ENCODE measurements around the gene GALNT14.

DNA sequence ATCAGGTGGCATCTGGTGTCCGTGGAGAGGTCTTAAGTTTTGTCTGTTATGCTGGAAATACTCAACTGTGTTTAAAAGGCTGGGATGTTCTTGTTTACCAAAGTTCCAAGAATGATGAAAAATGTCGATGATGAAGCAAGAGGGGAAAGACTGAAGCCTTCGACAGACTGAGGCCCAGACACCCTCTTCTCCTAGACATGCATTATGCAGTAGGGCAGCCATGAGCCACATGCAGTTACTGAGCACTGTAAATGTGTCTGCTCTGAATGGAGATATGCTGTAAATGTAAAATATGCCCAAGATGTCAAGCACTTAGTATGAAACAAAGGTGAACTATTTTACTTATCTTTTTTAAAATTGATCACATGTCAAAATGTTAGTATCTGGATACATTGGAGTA lies 163.1 kb downstream of the GALNT14 start:
- no peak for TF ChIP-seq ISL1 (CRISPR knock-in tag; IDR thresholded peaks at IDR 0.05)
- TF ChIP-seq ARNTL (CRISPR knock-in tag; IDR thresholded peaks at IDR 0.05; ENCODE audit: borderline replicate concordance, low read depth), result no peak
- no peak for TF ChIP-seq ZNF565 (CRISPR knock-in tag; conservative IDR thresholded peaks at IDR 0.05; ENCODE audit: low read depth)
- TF ChIP-seq TOX (CRISPR knock-in tag; IDR thresholded peaks at IDR 0.05; ENCODE audit: borderline replicate concordance), result no peak
- TF ChIP-seq ZFP3 (CRISPR knock-in tag; IDR thresholded peaks at IDR 0.05), result no peak
- TF ChIP-seq, protein P1, sequence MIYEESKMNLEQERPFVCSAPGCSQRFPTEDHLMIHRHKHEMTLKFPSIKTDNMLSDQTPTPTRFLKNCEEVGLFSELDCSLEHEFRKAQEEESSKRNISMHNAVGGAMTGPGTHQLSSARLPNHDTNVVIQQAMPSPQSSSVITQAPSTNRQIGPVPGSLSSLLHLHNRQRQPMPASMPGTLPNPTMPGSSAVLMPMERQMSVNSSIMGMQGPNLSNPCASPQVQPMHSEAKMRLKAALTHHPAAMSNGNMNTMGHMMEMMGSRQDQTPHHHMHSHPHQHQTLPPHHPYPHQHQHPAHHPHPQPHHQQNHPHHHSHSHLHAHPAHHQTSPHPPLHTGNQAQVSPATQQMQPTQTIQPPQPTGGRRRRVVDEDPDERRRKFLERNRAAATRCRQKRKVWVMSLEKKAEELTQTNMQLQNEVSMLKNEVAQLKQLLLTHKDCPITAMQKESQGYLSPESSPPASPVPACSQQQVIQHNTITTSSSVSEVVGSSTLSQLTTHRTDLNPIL (CRISPR knock-in tag; IDR thresholded peaks at IDR 0.05; ENCODE audit: low read depth), result no peak
- TF ChIP-seq, protein P2, sequence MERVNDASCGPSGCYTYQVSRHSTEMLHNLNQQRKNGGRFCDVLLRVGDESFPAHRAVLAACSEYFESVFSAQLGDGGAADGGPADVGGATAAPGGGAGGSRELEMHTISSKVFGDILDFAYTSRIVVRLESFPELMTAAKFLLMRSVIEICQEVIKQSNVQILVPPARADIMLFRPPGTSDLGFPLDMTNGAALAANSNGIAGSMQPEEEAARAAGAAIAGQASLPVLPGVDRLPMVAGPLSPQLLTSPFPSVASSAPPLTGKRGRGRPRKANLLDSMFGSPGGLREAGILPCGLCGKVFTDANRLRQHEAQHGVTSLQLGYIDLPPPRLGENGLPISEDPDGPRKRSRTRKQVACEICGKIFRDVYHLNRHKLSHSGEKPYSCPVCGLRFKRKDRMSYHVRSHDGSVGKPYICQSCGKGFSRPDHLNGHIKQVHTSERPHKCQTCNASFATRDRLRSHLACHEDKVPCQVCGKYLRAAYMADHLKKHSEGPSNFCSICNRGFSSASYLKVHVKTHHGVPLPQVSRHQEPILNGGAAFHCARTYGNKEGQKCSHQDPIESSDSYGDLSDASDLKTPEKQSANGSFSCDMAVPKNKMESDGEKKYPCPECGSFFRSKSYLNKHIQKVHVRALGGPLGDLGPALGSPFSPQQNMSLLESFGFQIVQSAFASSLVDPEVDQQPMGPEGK (CRISPR knock-in tag; IDR thresholded peaks at IDR 0.05; ENCODE audit: borderline replicate concordance), result no peak
- TF ChIP-seq RARB (CRISPR knock-in tag; IDR thresholded peaks at IDR 0.05), result no peak
- no peak for TF ChIP-seq OSR1 (CRISPR knock-in tag; IDR thresholded peaks at IDR 0.05)
- TF ChIP-seq ZFP30 (CRISPR knock-in tag; IDR thresholded peaks at IDR 0.05), result no peak
- no peak for TF ChIP-seq GLIS3 (CRISPR knock-in tag; IDR thresholded peaks at IDR 0.05)
